ENCODE measurements around the gene FKBP10.

FKBP10 gene, protein sequence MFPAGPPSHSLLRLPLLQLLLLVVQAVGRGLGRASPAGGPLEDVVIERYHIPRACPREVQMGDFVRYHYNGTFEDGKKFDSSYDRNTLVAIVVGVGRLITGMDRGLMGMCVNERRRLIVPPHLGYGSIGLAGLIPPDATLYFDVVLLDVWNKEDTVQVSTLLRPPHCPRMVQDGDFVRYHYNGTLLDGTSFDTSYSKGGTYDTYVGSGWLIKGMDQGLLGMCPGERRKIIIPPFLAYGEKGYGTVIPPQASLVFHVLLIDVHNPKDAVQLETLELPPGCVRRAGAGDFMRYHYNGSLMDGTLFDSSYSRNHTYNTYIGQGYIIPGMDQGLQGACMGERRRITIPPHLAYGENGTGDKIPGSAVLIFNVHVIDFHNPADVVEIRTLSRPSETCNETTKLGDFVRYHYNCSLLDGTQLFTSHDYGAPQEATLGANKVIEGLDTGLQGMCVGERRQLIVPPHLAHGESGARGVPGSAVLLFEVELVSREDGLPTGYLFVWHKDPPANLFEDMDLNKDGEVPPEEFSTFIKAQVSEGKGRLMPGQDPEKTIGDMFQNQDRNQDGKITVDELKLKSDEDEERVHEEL

DNA sequence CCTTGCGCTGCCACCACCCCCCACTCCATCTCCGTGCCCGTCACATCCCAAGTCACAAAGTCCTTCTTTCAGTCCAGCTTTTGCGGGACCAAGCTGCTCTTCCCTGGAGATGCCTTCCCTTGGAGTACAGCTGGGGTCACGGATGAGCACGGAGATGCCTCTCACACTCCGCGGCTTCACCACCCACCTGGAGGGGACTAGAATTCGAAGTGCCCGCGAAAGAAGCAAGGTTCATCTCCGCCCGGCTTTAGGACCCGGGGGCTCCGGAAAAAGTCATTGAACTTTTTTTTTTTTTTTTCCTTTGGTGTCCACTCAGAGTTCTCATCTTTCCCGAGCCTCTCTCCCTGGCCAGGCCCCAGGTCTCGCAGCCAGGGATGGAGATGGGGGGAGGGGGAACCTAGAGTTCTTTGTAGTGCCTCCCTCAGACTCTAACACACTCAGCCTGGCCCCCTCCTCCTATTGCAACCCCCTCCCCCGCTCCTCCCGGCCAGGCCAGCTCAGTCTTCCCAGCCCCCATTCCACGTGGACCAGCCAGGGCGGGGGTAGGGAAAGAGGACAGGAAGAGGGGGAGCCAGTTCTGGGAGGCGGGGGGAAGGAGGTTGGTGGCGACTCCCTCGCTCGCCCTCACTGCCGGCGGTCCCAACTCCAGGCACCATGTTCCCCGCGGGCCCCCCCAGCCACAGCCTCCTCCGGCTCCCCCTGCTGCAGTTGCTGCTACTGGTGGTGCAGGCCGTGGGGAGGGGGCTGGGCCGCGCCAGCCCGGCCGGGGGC, at the start of gene FKBP10:
Gene FKBP10, plus strand, starts transcription at position 624 of the 771 bp plus-strand sequence. Its CDS starts 31 bp downstream, at position 655.
- peak within 1 kb of the TSS; percentile 96 for H3K27ac ChIP-seq
- peak; percentile 94 for DNase-seq
- H3K27me3 ChIP-seq (ENCODE audit: insufficient read depth, low read depth, severe bottlenecking) = no peaks in the 10 kb centered on the region
- H3K9me3 ChIP-seq (ENCODE audit: severe bottlenecking) = no peaks in the 10 kb centered on the region
- TF ChIP-seq, protein P1, sequence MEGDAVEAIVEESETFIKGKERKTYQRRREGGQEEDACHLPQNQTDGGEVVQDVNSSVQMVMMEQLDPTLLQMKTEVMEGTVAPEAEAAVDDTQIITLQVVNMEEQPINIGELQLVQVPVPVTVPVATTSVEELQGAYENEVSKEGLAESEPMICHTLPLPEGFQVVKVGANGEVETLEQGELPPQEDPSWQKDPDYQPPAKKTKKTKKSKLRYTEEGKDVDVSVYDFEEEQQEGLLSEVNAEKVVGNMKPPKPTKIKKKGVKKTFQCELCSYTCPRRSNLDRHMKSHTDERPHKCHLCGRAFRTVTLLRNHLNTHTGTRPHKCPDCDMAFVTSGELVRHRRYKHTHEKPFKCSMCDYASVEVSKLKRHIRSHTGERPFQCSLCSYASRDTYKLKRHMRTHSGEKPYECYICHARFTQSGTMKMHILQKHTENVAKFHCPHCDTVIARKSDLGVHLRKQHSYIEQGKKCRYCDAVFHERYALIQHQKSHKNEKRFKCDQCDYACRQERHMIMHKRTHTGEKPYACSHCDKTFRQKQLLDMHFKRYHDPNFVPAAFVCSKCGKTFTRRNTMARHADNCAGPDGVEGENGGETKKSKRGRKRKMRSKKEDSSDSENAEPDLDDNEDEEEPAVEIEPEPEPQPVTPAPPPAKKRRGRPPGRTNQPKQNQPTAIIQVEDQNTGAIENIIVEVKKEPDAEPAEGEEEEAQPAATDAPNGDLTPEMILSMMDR (IDR thresholded peaks at IDR 0.05; ENCODE audit: low read depth, low read length) = no peak
- peaks cover 33% of the 10 kb centered on the region for H3K36me3 ChIP-seq
- peak within 1 kb of the TSS; percentile 77 for H3K4me3 ChIP-seq (ENCODE audit: low read depth, low read length)

DNA sequence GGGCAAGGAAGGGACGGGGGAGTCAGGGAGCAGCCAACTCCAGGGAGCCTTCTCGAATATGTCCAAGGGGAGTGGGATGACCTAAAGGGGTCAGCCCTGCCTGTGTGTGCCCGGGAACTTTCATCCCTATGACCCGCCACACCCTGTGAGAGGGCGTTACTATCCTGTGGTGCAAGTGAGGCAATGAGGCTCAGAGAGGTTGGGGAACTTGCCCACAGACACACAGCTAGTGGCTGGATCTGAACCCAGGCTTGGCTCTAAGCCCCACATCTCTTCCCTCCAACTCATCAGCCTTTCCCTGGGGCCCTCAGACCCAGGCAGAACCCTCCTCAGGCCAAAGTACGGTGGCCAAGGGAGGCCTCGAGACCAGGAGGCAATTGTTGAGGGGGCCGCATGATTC, 49.5 kb upstream of the FKBP10 start:
- DNase-seq = no peak
- Histone ChIP-seq H3K27me3 (ENCODE audit: insufficient read depth, low read depth, severe bottlenecking) (no peaks in the 10 kb centered on the region), H3K4me3 (ENCODE audit: low read depth, low read length) (no peak overlapping the region), H3K27ac (no peak overlapping the region), H3K9me3 (ENCODE audit: severe bottlenecking) (no peaks in the 10 kb centered on the region), H3K36me3 (peaks cover 77% of the 10 kb centered on the region)
- TF ChIP-seq, protein P1 (IDR thresholded peaks at IDR 0.05; ENCODE audit: low read depth, low read length) = no peak

DNA sequence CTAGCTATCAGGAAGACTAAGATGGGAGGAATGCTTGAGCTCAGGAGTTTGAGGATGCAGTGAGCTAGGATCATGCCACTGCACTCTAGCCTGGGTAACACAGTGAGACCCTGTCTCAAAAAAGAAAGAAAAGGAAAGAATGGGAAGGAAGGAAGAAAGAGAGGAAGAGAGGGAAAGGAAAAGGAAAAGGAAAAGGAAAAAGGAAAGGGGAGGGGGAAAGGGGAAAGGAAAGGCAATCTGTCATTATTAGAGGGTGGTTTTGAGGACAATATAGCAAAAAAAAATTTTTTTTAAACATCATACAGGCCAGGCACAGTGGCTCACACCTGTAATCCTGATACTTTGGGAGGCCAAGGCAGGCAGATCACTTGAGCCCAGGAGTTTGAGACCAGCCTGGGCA, 46.7 kb upstream of the FKBP10 start:
- H3K9me3 ChIP-seq (ENCODE audit: severe bottlenecking) = no peaks in the 10 kb centered on the region
- no peak overlapping the region for H3K4me3 ChIP-seq (ENCODE audit: low read depth, low read length)
- TF ChIP-seq, protein P1 (IDR thresholded peaks at IDR 0.05; ENCODE audit: low read depth, low read length) = no peak
- DNase-seq = no peak
- no peaks in the 10 kb centered on the region for H3K27me3 ChIP-seq (ENCODE audit: insufficient read depth, low read depth, severe bottlenecking)
- H3K36me3 ChIP-seq = peaks cover 83% of the 10 kb centered on the region
- no peak overlapping the region for H3K27ac ChIP-seq

DNA sequence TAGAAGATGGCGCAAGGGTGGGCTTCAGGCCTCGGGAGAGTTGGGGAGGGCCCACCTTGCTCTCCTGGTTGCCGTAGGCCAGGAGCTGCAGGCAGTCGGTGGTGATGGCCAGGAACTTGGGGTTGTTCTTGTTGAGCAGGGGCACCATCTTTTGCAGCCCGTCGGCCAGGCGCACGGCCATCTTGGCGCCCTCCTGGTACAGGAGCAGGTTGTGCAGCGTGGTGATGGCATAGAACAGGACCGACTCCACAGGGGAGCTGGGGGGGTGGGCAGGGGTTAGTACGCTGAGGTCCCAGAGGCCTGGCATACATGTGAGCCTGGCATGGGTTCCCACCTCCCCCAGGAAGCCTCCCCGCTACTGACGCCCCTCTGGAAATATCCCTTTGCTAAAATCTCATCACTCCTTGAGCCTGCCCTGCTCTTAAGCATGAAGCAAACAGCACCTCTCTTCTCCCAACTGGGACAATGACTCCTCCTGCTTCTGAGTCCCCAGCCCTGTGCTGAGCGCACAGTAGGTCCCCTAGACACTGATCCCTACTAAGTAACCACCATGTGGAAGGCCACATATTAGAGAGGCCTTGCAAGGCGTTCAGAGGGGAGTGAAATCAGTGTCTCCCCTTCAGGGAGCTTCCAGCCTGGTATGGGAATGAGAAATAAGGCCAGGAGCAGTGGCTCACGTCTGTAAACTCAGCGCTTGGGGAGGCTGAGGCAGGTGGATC, 45.3 kb upstream of the FKBP10 start:
- Histone ChIP-seq H3K36me3 (peaks cover 81% of the 10 kb centered on the region), H3K27ac (no peak overlapping the region), H3K4me3 (ENCODE audit: low read depth, low read length) (no peak overlapping the region), H3K27me3 (ENCODE audit: insufficient read depth, low read depth, severe bottlenecking) (no peaks in the 10 kb centered on the region), H3K9me3 (ENCODE audit: severe bottlenecking) (no peaks in the 10 kb centered on the region)
- TF ChIP-seq, protein P1 (IDR thresholded peaks at IDR 0.05; ENCODE audit: low read depth, low read length) = no peak
- no peak for DNase-seq

DNA sequence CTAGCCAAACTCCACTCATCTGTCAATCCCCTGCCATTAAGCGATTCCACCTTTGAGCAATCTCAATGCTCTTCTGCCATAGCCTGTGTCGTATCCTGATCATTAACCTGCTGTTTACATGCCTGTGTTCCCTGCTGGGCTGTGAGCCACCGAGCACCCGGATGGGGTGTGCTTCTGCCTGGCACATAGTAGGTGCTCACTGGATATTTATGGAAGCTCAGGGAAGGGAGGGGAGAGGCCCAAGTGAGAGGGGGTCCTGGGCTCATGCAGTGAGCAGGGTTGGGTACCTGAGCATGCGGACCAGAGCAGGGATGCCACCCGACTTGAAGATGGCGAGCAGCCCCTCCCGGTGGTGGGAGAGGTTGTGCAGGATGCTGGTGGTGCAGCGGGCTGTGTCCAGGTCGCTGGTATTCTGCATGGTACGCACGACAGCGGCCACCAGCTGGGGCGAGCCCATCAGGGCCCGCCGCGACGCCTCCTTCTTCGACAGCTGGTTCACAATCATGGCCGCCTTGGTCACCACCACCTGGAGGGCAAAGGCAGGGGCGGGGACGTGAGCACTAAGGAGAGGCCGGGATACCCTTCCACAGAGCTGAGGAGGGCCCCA, 44.0 kb upstream of the FKBP10 start:
- H3K4me3 ChIP-seq (ENCODE audit: low read depth, low read length) = peak overlapping the region; percentile 15; the same call in 1 of the 2 replicates
- H3K36me3 ChIP-seq = peaks cover 72% of the 10 kb centered on the region
- TF ChIP-seq, protein P1 (IDR thresholded peaks at IDR 0.05; ENCODE audit: low read depth, low read length) = peak; percentile 30; the same call in 1 of the 2 replicates
- no peaks in the 10 kb centered on the region for H3K9me3 ChIP-seq (ENCODE audit: severe bottlenecking)
- peak; percentile 78 for DNase-seq
- no peaks in the 10 kb centered on the region for H3K27me3 ChIP-seq (ENCODE audit: insufficient read depth, low read depth, severe bottlenecking)
- H3K27ac ChIP-seq = peak overlapping the region; percentile 66
